AG09309 (cell line): ENCODE measurements around the gene PEX11B.

Source experiments
- DNase-seq: peaks from one replicate; pipeline ENCODE4 v3.0.0-alpha.2; 2010; ENCODE audit warnings: low read depth
- H3K4me3 ChIP-seq: 2 replicates; pipeline ENCODE4 v1.5.1; 2011; ENCODE audit warnings: mild to moderate bottlenecking, low read depth, low read length, moderate library complexity; ENCODE audit not compliant: control insufficient read depth
- TF ChIP-seq, protein P1 (sequence below): IDR thresholded peaks from 2 replicates; pipeline ENCODE4 v1.5.1; 2011; ENCODE audit warnings: mild to moderate bottlenecking, low read depth, low read length, inconsistent platforms; ENCODE audit not compliant: insufficient read depth, control insufficient read depth; ENCODE audit errors: missing control alignments

Gene PEX11B, protein sequence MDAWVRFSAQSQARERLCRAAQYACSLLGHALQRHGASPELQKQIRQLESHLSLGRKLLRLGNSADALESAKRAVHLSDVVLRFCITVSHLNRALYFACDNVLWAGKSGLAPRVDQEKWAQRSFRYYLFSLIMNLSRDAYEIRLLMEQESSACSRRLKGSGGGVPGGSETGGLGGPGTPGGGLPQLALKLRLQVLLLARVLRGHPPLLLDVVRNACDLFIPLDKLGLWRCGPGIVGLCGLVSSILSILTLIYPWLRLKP

GRCh38 chr1:145918144-145918991 is at the start of gene PEX11B:
TSS of gene PEX11B (minus strand) at chr1:145918717. CDS start at chr1:145918688, 29 bp downstream.
- TF ChIP-seq, protein P1, sequence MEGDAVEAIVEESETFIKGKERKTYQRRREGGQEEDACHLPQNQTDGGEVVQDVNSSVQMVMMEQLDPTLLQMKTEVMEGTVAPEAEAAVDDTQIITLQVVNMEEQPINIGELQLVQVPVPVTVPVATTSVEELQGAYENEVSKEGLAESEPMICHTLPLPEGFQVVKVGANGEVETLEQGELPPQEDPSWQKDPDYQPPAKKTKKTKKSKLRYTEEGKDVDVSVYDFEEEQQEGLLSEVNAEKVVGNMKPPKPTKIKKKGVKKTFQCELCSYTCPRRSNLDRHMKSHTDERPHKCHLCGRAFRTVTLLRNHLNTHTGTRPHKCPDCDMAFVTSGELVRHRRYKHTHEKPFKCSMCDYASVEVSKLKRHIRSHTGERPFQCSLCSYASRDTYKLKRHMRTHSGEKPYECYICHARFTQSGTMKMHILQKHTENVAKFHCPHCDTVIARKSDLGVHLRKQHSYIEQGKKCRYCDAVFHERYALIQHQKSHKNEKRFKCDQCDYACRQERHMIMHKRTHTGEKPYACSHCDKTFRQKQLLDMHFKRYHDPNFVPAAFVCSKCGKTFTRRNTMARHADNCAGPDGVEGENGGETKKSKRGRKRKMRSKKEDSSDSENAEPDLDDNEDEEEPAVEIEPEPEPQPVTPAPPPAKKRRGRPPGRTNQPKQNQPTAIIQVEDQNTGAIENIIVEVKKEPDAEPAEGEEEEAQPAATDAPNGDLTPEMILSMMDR, result no peak
- peak within 1 kb of the TSS; percentile 96 for H3K4me3 ChIP-seq

DNA sequence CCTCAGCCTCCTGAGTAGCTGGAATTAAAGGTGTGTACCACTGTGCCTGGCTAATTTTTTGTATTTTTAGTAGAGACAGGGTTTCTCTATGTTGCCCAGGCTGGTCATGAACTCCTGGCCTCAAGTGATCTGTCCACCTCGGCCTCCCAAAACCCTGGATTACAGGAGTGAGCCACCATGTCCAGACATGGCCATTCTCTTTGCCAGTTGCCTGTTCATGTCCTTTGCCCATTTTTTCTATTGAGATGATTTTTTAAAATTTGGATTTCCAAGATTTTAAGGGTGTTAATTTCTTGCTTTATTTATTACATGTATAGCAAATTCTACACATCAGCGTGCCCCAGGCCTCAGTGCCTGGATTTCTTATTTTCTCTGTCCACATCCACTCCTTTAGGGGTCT is 48.8 kb upstream of the PEX11B start:
- TF ChIP-seq, protein P1, result no peak
- no peak overlapping the region for H3K4me3 ChIP-seq
- DNase-seq, result no peak

More at GRCh38 chr1:145918144-145918991, at the start of gene PEX11B:
- peak; percentile 41 for DNase-seq

DNA sequence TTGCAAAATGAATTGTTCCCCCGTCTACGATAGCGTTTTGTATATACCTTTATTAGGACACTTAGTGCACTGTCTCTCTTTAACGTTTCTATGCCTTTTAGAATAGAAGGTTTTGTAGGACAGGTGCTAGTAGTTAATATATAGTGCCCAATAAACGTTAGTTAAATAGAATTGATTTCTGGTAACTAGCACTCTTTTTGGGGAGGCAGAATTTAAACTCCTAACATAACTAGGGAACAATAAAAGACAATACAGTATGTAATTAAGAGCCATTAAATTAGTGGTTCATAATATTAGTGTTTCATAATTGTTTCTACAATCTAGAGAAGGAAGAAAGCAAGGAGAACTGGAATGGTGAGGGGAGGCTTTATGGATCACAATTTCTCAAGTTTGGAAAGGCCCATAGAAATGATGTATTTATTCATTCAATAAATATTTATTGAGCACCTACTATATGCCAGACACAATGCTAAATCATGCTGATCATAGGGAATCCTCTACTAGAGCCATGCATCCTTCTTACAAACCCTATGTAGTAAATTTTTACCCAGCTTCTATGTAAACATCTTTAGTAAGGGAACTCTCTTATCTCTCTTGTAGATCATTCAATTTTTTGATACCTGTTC is 46.7 kb upstream of the PEX11B start:
- DNase-seq, result no peak
- TF ChIP-seq, protein P1, result no peak
- H3K4me3 ChIP-seq, result peak overlapping the region; percentile 46

GRCh38 chr1:145964328-145965118 is 46.0 kb upstream of the PEX11B start, which contains the start of the genes ANKRD34A and POLR3GL:
TSS of gene ANKRD34A (minus strand) at chr1:145964575. CDS start at chr1:145961759, 2,816 bp downstream.
TSS of gene POLR3GL (plus strand) at chr1:145964690. CDS start at chr1:145974866, 10,176 bp downstream.
- H3K4me3 ChIP-seq, result peak within 1 kb of the TSS; percentile 46
- TF ChIP-seq, protein P1, result no peak
- peak; percentile 61 for DNase-seq

DNA sequence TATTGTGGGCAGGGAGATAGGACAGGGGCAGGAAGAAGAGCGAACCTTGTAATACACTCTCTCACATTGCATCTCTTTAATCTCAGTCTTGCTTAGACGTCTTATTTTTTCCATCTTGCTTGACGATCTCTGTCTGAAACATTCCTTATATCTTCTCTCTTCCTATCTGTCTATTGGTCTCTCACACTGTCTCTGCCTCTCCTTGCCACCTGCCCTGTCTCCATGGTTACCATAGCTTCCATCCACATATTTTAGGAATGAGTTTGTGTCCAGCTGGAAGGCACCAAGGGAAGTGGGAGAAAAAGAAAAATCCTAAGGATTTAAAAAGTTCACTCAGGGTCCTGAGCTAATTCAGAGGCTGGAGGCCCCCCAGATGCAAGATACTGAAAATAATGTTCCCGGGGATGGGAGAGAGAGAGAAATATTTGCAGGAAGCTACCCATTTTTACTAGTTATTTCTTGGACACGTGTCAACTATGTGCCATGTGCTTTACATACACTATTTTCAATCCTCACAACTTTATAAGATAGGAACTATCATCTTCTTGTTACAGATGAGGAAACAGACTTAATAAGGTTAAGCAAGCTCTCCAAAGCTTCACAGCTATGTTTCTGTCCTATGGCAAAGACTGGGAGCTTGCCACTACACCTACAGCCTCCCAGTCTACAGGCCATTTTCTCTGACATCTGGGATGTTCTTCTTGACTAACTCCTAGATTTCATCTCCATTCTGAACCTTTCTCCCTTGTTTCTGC is 44.9 kb upstream of the PEX11B start:
- no peak for DNase-seq
- H3K4me3 ChIP-seq, result peak overlapping the region; percentile 46
- TF ChIP-seq, protein P1, result no peak
